Adrenal gland (tissue), 5 donors: ENCODE measurements around the gene EVC.

Source experiments
- CTCF ChIP-seq, 6 experiments: fragments of 450-650 bp in 4 of 6; fragments of 200-600 bp in 2 of 6; sonication (generic) in 1 of 6; IDR thresholded peaks; 1 replicate in 5 of 6; 2 replicates in 1 of 6; pipeline versions ENCODE4 v1.5.1 to v1.8.0; 2016 to 2021; ENCODE audit warnings: antibody characterized with exemption in 6 of 6, mild to moderate bottlenecking in 2 of 6, moderate library complexity in 1 of 6
- POLR2A ChIP-seq, 2 donors: fragments of 450-650 bp; IDR thresholded peaks; one replicate each; pipeline ENCODE4 v1.6.1; 2017; ENCODE audit warnings: antibody characterized with exemption in 2 of 2, mild to moderate bottlenecking in 2 of 2, moderate library complexity in 1 of 2
- donor health status: DM: no; HTN: no; CAD: no.

DNA sequence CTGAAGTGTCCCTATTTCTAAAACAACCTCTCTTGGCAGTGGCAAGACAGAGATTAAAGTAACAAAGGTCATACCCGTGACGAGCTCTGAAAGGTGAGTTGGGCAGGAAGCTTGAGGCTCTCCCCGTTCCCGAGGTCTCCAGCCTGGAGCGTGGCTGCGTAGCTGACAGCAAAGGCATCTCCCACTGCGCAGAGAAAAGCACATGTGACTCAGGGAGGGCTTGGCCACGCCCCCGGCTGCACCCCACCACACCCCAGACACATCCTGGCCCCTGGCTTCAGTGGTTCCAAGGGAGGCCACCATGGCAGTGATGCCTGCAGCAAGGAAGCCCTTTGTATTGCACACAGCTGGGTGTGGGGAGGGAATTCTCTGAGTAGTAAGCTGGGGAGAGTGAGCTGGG is 25.7 kb upstream of the EVC start:
- TF ChIP-seq POLR2A (IDR thresholded peaks at IDR 0.05) (no peak), CTCF (IDR thresholded peaks at IDR 0.05) (no peak)
